ENCODE data around the gene TBL1Y.

TBL1Y gene

DNA sequence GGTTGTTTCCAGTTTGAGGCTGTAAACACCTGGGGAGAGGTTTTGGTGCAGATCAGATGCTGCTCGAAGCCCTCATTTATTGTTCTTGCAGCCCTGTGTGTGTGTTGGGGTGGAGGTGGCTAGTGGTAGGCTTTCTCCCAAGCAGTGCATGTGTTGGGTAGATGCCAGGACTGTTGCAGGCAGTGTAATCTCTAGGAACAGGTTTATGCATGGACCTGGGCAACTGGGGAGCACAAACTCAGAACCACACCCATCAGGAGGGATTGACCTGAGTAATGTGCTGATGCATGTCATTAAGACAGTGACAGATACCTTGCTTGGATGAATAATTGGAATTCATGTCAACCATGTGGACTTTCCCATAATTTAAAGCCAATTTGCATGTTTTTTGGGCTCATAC lies 77.3 kb downstream of the TBL1Y start:
- Histone ChIP-seq H3K36me3 (ENCODE audit: control insufficient read depth, insufficient read depth, low read length) (no peaks in the 10 kb centered on the region), H3K27ac (ENCODE audit: low read depth, low read length) (no peak overlapping the region), H3K9ac (ENCODE audit: low read length) (no peak overlapping the region), H3K4me3 (ENCODE audit: low read length) (no peak overlapping the region), H3K27me3 (ENCODE audit: control insufficient read depth, insufficient read depth, low read length) (no peaks in the 10 kb centered on the region), H3K4me1 (ENCODE audit: control insufficient read depth, insufficient read depth, low read length) (no peaks in the 10 kb centered on the region)

- no peaks in the 10 kb centered on the region for H3K4me1 ChIP-seq (ENCODE audit: control insufficient read depth, insufficient read depth, low read length)
- no peak overlapping the region for H3K4me3 ChIP-seq (ENCODE audit: low read length)
- no peaks in the 10 kb centered on the region for H3K27me3 ChIP-seq (ENCODE audit: control insufficient read depth, insufficient read depth, low read length)
- no peak overlapping the region for H3K27ac ChIP-seq (ENCODE audit: low read depth, low read length)
- no peak overlapping the region for H3K9ac ChIP-seq (ENCODE audit: low read length)
- H3K36me3 ChIP-seq (ENCODE audit: control insufficient read depth, insufficient read depth, low read length) = no peaks in the 10 kb centered on the region
These were observed 79.6 kb downstream of the TBL1Y start for GRCh38 chrY:6989886-6990620.

GRCh38 chrY:6992041-6992440 lies 81.5 kb downstream of the TBL1Y start:
- Histone ChIP-seq H3K4me3 (ENCODE audit: low read length) (no peak overlapping the region), H3K36me3 (ENCODE audit: control insufficient read depth, insufficient read depth, low read length) (no peaks in the 10 kb centered on the region), H3K27me3 (ENCODE audit: control insufficient read depth, insufficient read depth, low read length) (no peaks in the 10 kb centered on the region), H3K27ac (ENCODE audit: low read depth, low read length) (no peak overlapping the region), H3K9ac (ENCODE audit: low read length) (no peak overlapping the region), H3K4me1 (ENCODE audit: control insufficient read depth, insufficient read depth, low read length) (no peaks in the 10 kb centered on the region)

GRCh38 chrY:6995987-6996386 lies 85.5 kb downstream of the TBL1Y start:
- Histone ChIP-seq H3K4me3 (ENCODE audit: low read length) (no peak overlapping the region), H3K4me1 (ENCODE audit: control insufficient read depth, insufficient read depth, low read length) (no peaks in the 10 kb centered on the region), H3K36me3 (ENCODE audit: control insufficient read depth, insufficient read depth, low read length) (no peaks in the 10 kb centered on the region), H3K27ac (ENCODE audit: low read depth, low read length) (no peak overlapping the region), H3K9ac (ENCODE audit: low read length) (no peak overlapping the region), H3K27me3 (ENCODE audit: control insufficient read depth, insufficient read depth, low read length) (no peaks in the 10 kb centered on the region)

GRCh38 chrY:6997503-6998066 lies 87.1 kb downstream of the TBL1Y start:
- Histone ChIP-seq H3K36me3 (ENCODE audit: control insufficient read depth, insufficient read depth, low read length) (no peaks in the 10 kb centered on the region), H3K4me1 (ENCODE audit: control insufficient read depth, insufficient read depth, low read length) (no peaks in the 10 kb centered on the region), H3K27ac (ENCODE audit: low read depth, low read length) (no peak overlapping the region), H3K9ac (ENCODE audit: low read length) (no peak overlapping the region), H3K4me3 (ENCODE audit: low read length) (no peak overlapping the region), H3K27me3 (ENCODE audit: control insufficient read depth, insufficient read depth, low read length) (no peaks in the 10 kb centered on the region)

- Histone ChIP-seq H3K9ac (ENCODE audit: low read length) (no peak overlapping the region), H3K4me3 (ENCODE audit: low read length) (no peak overlapping the region), H3K4me1 (ENCODE audit: control insufficient read depth, insufficient read depth, low read length) (no peaks in the 10 kb centered on the region), H3K36me3 (ENCODE audit: control insufficient read depth, insufficient read depth, low read length) (no peaks in the 10 kb centered on the region), H3K27me3 (ENCODE audit: control insufficient read depth, insufficient read depth, low read length) (no peaks in the 10 kb centered on the region), H3K27ac (ENCODE audit: low read depth, low read length) (no peak overlapping the region)
These were observed 89.4 kb downstream of the TBL1Y start for GRCh38 chrY:6999905-7000304.

DNA sequence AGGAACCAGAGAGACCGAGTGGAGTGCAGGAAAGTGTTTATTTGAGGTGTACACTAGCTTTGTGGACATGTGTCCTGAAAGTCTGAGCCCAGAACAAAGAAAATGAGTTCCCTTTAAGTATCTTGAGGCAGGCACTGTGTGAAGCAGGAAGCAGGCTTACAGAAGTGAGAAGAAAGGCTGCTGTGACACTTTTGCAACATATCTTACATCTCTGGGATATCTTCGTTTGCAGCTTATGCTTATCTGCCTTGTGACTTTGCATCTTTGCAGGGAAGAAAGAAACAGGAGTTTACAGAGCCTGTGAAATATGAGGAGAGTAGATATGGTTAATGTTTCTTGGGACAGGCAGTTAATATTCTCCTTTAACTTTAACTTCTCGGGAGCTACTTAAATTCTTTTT lies 92.1 kb downstream of the TBL1Y start:
- Histone ChIP-seq H3K27me3 (ENCODE audit: control insufficient read depth, insufficient read depth, low read length) (no peaks in the 10 kb centered on the region), H3K9ac (ENCODE audit: low read length) (no peak overlapping the region), H3K4me1 (ENCODE audit: control insufficient read depth, insufficient read depth, low read length) (no peaks in the 10 kb centered on the region), H3K36me3 (ENCODE audit: control insufficient read depth, insufficient read depth, low read length) (no peaks in the 10 kb centered on the region), H3K4me3 (ENCODE audit: low read length) (no peak overlapping the region), H3K27ac (ENCODE audit: low read depth, low read length) (no peak overlapping the region)

DNA sequence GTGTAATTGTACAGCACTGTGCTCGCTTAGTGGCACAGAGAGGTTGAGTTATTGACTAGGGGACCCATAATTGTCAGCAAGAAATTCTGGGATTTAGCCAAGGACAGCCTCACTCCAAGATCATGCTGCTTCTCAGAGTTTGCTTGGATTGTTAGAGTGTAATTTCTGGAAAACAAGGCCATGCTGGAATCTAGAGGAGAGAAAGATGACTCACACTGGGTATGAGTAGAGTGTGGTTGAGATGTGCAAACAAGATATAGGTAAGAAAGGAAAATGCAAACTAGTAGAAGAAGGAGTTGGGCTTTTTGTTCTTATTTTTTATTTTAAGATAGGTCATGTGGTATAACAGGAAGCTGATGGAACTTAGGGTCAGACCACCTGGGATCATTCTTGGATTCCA lies 97.4 kb downstream of the TBL1Y start:
- Histone ChIP-seq H3K4me1 (ENCODE audit: control insufficient read depth, insufficient read depth, low read length) (no peaks in the 10 kb centered on the region), H3K27me3 (ENCODE audit: control insufficient read depth, insufficient read depth, low read length) (no peaks in the 10 kb centered on the region), H3K9ac (ENCODE audit: low read length) (no peak overlapping the region), H3K36me3 (ENCODE audit: control insufficient read depth, insufficient read depth, low read length) (no peaks in the 10 kb centered on the region), H3K4me3 (ENCODE audit: low read length) (no peak overlapping the region), H3K27ac (ENCODE audit: low read depth, low read length) (no peak overlapping the region)

- H3K27ac ChIP-seq (ENCODE audit: low read depth, low read length) = no peak overlapping the region
- no peaks in the 10 kb centered on the region for H3K4me1 ChIP-seq (ENCODE audit: control insufficient read depth, insufficient read depth, low read length)
- H3K4me3 ChIP-seq (ENCODE audit: low read length) = no peak overlapping the region
- H3K27me3 ChIP-seq (ENCODE audit: control insufficient read depth, insufficient read depth, low read length) = no peaks in the 10 kb centered on the region
- H3K9ac ChIP-seq (ENCODE audit: low read length) = no peak overlapping the region
- no peaks in the 10 kb centered on the region for H3K36me3 ChIP-seq (ENCODE audit: control insufficient read depth, insufficient read depth, low read length)
These were observed 98.3 kb downstream of the TBL1Y start for GRCh38 chrY:7008578-7009355.

DNA sequence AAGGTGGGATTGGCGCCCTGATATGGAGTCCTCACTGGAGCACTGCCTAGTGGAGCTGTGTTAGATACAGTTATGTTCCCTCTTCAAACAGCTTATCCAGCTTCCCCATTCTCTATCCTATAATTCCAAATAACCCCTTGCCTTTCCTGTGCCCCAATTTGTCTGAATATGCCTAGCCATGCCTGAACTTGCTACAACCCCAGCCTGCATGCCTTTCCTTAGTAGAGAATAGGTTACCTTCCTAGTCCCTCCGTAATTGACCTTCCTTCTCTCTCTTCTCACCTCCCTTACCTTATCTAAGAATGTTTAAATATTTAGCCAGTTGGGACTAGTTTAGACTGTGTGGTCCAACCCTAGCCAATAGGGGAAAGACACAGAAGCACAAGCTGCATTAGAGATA lies 102.6 kb downstream of the TBL1Y start:
- Histone ChIP-seq H3K4me3 (ENCODE audit: low read length) (no peak overlapping the region), H3K36me3 (ENCODE audit: control insufficient read depth, insufficient read depth, low read length) (no peaks in the 10 kb centered on the region)

DNA sequence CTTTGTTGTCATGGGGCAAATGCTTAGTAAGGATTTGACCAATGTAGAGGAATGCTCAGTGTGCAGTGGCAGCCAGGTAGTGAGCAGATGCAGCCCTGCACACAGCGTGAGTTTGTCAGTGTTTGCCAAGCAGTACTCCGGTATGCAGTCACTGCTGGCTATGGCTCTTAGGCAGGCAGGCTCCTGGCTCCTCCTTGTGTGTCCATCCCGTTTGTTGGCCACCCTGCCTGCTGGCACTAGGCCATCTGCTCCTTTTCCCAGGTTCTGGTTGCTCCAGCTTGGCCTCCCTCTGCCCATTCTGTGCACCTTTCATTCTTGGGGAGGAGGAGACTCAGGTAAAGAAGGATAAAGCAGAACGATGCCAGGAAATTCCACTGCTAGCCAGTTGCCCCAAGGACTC lies 106.0 kb downstream of the TBL1Y start:
- Histone ChIP-seq H3K27me3 (ENCODE audit: control insufficient read depth, insufficient read depth, low read length) (no peaks in the 10 kb centered on the region), H3K36me3 (ENCODE audit: control insufficient read depth, insufficient read depth, low read length) (no peaks in the 10 kb centered on the region), H3K9ac (ENCODE audit: low read length) (no peak overlapping the region)

More for the DNA sequence above, 102.6 kb downstream of the TBL1Y start:
- no peak overlapping the region for H3K27ac ChIP-seq (ENCODE audit: low read depth, low read length)
- H3K9ac ChIP-seq (ENCODE audit: low read length) = no peak overlapping the region
- no peaks in the 10 kb centered on the region for H3K4me1 ChIP-seq (ENCODE audit: control insufficient read depth, insufficient read depth, low read length)
- no peaks in the 10 kb centered on the region for H3K27me3 ChIP-seq (ENCODE audit: control insufficient read depth, insufficient read depth, low read length)

GRCh38 chrY:7017244-7018080 lies 107.0 kb downstream of the TBL1Y start:
- Histone ChIP-seq H3K27me3 (ENCODE audit: control insufficient read depth, insufficient read depth, low read length) (no peaks in the 10 kb centered on the region), H3K4me3 (ENCODE audit: low read length) (no peak overlapping the region), H3K27ac (ENCODE audit: low read depth, low read length) (no peak overlapping the region), H3K36me3 (ENCODE audit: control insufficient read depth, insufficient read depth, low read length) (no peaks in the 10 kb centered on the region), H3K4me1 (ENCODE audit: control insufficient read depth, insufficient read depth, low read length) (no peaks in the 10 kb centered on the region), H3K9ac (ENCODE audit: low read length) (no peak overlapping the region)

More for the DNA sequence above, 106.0 kb downstream of the TBL1Y start:
- no peak overlapping the region for H3K27ac ChIP-seq (ENCODE audit: low read depth, low read length)
- no peaks in the 10 kb centered on the region for H3K4me1 ChIP-seq (ENCODE audit: control insufficient read depth, insufficient read depth, low read length)
- H3K4me3 ChIP-seq (ENCODE audit: low read length) = no peak overlapping the region

All from rectal smooth muscle tissue (tissue), 1 donor.